NCI-H446 (cell line): ENCODE data around the gene TRIM43.
"Not testable (repeated sequence)": the region's sequence is repeated elsewhere in the genome, so short reads cannot be mapped to it uniquely, and the experiment has no call there.

Source experiments
- DNase-seq, 2 experiments: peaks; one replicate each; lab custom pipeline; 2025; lab: John Stamatoyannopoulos, UW

The TRIM43 gene

GRCh38 chr2:95591701-95592100, at the start of gene TRIM43:
TSS of gene TRIM43 (plus strand) at chr2:95592001. CDS start at chr2:95594024, 2,023 bp downstream.
- not testable (repeated sequence) for DNase-seq

DNA sequence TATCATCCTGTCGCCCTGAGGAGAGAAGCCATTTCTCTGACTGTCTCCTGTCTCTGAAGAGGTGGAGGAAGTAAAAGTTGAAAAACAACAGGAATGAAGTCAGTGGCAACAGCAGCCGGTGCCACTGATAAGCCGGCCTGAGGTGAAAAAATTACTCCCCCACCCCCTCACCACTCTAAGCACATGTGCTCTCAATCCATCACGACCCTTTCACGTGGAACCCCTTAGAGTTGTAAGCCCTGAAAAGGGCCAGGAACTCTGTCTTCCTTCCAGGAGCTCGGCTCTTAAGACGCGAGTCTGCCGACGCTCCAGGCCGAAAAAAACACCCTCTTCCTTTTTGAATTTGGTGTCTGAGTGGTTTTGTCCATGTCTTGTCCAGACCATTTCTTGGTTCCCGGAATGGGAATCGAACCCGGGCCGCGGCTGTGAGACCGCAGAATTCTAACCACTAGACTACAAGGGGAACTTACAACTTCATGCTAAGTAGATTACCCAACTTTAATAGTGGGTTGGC, 40.7 kb upstream of the TRIM43 start:
- DNase-seq = peak in 1 of 2 experiments; percentile 1

- DNase-seq = no peak
These were observed 38.9 kb upstream of the TRIM43 start for GRCh38 chr2:95552911-95553310.

- DNase-seq = no peak
These were observed 22.6 kb upstream of the TRIM43 start for GRCh38 chr2:95569170-95569569.

DNA sequence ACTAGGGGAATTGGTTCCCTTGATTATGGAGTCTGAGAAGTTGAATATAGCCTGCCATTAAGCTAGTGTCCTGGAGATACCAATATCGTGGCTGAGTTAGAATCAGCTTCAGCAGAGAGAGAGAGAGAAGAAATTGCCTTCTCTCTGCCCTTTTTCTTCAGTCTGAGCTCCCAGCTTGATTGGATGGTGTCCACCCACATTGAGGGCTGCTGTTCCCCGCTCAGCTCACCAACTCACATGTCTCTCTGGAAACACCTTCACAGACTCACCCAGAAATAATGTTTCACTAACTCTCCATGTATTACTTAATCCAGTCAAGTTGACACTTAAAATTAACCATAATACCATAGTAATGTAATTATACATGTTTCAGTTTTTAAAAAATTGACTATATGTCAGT, 17.9 kb upstream of the TRIM43 start:
- DNase-seq = no peak

- DNase-seq = no peak
These were observed 17.3 kb upstream of the TRIM43 start for GRCh38 chr2:95574506-95574905.

- no peak for DNase-seq
These were observed 15.9 kb upstream of the TRIM43 start for GRCh38 chr2:95575857-95576256.

- DNase-seq = no peak
These were observed 13.3 kb upstream of the TRIM43 start for GRCh38 chr2:95578539-95578938.

DNA sequence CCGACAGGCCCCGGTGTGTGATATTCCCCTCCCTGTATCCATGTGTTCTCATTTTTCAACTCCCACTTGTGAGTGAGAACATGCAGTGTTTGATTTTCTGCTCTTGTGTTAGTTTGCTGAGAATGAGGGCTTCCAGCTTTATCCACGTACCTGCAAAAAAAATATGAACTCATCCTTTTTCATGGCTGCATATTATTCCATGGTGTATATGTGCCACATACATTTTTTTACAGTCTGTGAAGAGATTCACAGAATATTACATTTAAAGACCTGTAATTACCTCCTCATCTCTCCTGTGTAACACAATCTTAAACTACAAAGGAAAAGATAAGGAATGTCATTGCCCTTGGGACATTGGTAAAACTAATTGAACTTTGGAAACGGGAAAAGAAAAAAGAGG, 8.3 kb upstream of the TRIM43 start:
- DNase-seq = not testable (repeated sequence)

DNA sequence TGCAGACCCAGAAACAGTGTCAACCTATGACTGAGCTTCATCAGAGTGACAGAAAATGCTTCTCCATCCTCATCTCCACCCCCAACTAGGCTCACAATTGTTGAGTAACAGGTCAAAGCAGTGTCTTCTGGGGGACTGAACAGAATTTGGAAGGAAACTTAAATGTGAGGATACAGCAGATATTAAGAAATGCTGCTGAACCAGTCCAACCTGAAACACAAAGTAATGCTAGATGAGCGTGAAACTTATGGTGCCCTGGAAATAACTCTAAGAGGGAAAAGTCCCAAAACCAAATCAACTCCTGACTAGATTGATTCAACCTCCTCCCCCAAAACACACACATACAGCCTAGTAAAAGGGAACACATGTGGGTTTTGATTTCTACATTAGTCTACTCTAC, 7.5 kb upstream of the TRIM43 start:
- not testable (repeated sequence) for DNase-seq

- DNase-seq = not testable (repeated sequence)
These were observed 1.8 kb upstream of the TRIM43 start for GRCh38 chr2:95589777-95590536.

- not testable (repeated sequence) for DNase-seq
These were observed 1.2 kb downstream of the TRIM43 start for GRCh38 chr2:95592973-95593372.

DNA sequence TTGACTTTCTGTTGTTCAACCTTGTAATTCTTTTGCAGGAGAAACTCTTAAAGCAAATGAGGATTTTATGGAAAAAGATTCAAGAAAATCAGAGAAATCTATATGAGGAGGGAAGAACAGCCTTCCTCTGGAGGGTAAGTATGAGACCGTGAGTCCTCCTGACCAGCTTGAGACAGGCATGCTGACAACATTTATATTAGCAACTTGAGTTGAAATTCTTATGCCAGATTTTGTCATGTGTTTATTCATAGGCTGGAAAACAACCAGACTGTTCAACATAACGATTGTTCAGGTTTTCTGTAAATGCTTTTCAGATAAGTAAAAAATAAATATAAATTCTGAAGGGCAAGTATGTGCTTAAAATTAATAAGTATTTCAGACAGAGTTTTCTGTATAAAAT, 3.2 kb downstream of the TRIM43 start:
- DNase-seq = not testable (repeated sequence)

DNA sequence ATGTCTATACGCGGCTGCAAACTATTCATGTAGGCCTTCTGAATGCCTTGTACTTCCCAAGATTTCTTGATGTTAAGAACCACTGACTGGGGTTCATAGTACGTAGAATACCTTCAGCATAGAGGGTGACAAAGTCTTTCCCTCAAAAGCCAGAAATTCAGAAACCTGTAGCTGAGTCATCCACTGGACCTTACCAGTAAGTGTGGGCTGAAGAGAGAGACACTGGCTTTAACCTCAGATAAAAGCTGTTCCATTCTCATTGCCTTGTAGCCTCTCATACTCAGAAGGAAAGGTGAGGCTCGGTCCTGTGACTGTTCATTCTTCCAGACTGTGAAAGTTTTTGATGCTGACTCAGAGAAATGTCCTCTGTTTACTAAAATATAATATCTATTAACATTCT, 9.5 kb downstream of the TRIM43 start:
- DNase-seq = not testable (repeated sequence)

GRCh38 chr2:95602146-95602545, 10.3 kb downstream of the TRIM43 start:
- DNase-seq = not testable (repeated sequence)

- DNase-seq = not testable (repeated sequence)
These were observed 16.6 kb downstream of the TRIM43 start for GRCh38 chr2:95608356-95608755.

DNA sequence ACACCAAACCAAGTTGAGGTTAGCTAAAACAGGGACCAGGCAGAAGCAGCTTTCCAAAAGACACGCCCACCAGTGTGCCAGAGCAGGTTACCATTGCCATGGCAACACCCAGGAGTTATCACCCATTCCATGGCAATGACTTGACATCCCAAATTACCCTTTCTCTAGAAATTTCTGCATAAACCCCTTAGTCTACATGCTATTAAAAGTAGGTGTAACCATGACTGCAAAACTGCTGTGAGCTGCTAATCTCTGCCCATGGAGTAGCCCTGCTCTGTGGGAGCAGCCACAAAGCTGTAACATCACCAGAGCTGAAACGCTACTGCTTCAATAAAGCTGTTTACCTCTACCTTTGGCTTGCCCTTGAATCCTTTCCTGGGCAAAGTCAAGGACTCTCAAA, 18.0 kb downstream of the TRIM43 start:
- not testable (repeated sequence) for DNase-seq

- DNase-seq = not testable (repeated sequence)
These were observed 21.2 kb downstream of the TRIM43 start for GRCh38 chr2:95613048-95613447.

GRCh38 chr2:95622728-95623127, 30.9 kb downstream of the TRIM43 start:
- not testable (repeated sequence) for DNase-seq

GRCh38 chr2:95630987-95631386, 39.2 kb downstream of the TRIM43 start:
- DNase-seq = not testable (repeated sequence)

GRCh38 chr2:95633626-95634259, 41.9 kb downstream of the TRIM43 start:
- DNase-seq = not testable (repeated sequence)

GRCh38 chr2:95640515-95641288, 48.9 kb downstream of the TRIM43 start:
- DNase-seq = not testable (repeated sequence)

- DNase-seq = not testable (repeated sequence)
These were observed 49.4 kb downstream of the TRIM43 start for GRCh38 chr2:95641289-95641575.
